ENCODE data around the gene OGG1.
A peak's percentile ranks its signal among the peaks of the same experiment; 100 is the strongest.

The OGG1 gene

DNA sequence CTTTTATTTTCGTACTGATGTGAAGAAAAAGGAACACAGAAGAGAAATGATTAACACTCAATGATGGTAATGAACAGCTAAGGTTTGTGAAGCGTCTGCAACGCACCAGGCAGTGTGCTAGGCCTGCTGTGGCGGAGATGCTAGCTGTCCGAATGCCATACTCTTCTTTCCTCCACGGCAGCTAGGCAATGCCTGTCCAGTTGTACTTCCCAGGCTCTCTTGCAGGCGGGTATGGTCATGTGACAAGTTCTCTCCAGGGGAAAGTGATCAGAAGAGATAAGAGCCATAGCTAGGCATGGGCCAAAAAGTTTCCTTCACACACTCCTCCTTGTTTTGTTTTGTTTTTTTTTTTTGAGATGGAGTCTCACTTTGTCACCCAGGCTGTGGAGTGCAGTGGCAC is 35.9 kb downstream of the OGG1 start:
- no peak for DNase-seq (ENCODE audit: low read depth in 2 of 2)

- DNase-seq (ENCODE audit: low read depth in 2 of 2): no peak
These were observed 36.5 kb downstream of the OGG1 start for GRCh38 chr3:9786209-9786739.

GRCh38 chr3:9786825-9787669 is 37.3 kb downstream of the OGG1 start:
- no peak for DNase-seq (ENCODE audit: low read depth in 2 of 2)

GRCh38 chr3:9787714-9788113 is 38.0 kb downstream of the OGG1 start:
- DNase-seq (ENCODE audit: low read depth in 2 of 2): no peak

DNA sequence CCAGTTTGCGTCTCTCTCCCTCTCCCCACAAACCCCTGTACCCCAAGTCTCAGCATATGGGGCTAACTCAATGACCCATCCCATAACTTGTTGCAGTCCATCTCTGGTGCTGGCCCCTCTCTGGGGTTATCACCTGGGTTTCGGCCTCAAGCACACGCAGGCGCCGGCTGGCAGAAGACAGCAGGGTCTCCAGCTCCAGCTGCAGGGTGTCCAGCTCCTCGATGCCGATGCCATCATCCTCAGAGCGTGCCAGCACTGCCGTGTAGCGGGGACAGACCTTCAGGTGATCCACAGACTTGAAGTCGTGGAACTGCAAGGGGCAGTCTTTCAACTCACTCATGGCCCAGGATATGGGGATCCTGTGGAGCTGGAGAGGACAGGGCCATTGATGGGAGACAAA is 41.4 kb downstream of the OGG1 start:
- no peak for DNase-seq (ENCODE audit: low read depth in 2 of 2)

DNA sequence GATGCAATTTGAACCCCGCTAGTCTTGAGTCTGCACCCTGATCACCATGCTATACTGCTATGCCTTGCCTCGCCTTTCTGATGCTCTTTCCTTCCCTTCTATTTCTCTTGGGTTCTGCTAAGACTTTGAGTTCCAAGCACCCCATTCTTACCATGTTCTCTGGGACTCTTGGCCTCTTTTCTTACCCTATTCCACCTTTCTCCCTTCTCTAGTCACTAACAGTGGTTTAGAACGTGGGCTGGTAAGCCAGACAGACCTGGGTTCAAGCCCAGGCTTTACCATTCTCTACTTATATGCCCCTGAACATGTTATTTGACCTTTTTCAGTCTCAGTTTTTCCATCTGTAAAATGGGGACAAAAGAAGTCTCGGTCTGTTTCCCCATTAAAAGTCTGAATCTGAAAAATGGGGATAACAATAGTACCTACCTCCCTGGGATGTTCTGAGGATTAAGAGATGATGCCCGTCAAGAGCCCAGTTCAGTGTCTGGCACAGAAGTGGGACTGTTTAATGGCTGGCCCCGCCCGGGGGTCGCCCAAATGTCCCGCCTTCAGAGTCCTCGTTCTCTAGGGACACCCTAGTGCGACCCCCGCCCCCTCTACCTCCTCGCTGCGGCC is 42.1 kb downstream of the OGG1 start:
- no peak for DNase-seq (ENCODE audit: low read depth in 2 of 2)

DNA sequence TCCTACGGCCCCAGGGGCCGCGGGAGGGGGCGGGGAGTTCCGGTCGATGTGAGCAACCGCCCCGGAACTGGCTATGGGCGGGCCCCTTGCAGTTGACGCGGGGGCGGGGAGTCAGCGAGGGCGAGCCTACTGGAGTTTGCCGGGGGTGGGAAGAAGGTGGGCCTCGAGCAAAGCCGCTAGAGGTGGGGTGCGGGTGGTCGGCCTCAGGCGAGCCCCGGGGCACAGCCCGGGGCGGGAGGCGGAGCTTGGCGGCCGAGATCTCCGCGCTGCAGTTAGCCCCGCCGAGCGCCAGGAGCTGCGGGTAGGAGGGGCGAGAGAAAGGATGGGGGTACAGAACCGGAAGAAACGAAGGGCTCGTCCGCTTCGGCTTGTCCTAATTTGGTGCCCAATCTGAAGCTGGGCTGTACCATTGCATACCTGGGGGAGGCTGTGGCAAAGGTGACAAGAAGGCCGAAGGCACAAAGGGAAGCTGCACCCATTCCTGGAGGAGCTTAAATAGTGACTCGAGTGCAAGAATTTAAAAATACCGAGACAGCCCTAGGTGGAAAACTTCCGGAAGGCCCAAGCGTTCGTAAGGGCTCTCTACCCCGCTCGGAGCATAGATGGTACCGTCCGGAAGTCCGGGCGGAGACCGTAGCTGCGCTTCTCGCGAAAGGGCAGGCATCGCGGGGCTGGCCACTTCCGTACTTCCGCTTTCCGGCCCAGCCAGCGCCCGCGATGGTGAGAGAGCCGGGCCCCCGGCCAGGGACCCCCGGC is 42.8 kb downstream of the OGG1 start, which contains the start of the genes ARPC4 and TADA3:
Gene ARPC4, plus strand, starts transcription at position 678 of the 756 bp plus-strand sequence. Its CDS starts 40 bp downstream, at position 718.
Gene TADA3, minus strand, starts transcription at position 69 of the 756 bp plus-strand sequence. CDS start 1,007 bp downstream, outside the sequence.
- DNase-seq (ENCODE audit: low read depth in 2 of 2): peak; percentile 85 to 89

DNA sequence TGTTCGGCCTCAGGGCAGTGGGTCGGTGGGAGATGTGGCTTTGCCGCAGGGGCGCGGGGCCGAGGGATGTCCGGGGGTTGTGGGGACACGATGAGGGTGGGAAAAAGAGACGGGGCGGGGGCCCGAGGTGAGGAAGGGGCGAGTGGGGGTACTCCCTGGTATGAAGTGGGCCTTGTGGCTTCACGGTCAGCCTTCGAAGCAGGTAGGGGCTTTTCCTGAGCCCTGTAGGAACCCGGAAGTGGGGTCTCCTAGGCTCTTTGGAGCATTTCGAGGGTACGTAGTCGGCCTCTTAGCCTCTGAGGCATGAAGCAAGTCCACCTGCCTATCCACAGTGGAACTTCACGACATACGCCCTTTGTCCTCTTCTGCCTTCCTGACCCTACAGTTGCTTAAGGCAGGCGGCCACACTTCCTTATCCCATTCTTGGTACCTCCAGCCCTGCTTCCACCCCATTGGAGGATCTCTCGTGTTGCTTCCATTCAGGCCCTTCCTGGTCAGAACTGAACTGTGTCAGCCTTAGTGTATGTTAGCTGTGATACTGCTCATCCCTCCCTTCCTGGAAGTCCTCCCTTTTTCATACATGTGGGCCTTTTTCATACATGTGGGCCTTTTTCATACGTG is 43.5 kb downstream of the OGG1 start:
- no peak for DNase-seq (ENCODE audit: low read depth in 2 of 2)

DNA sequence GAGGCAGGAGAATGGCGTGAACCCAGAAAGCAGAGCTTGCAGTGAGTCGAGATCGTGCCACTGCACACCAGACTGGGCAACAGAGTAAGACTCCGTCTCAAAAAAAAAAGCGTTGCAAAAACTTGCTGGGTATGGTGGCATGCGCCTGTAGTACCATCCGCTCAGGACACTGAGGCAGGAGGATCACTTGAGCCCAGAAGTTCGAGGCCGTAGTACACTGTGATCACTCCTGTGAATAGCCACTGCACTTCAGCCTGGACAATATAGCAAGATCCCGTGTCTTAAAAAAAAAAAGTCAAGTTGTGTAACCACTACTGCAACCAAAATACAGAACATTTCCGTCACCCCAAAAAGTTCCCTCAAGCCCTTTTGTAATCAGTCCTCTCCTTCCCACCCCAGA is 44.6 kb downstream of the OGG1 start:
- DNase-seq (ENCODE audit: low read depth in 2 of 2): no peak

DNA sequence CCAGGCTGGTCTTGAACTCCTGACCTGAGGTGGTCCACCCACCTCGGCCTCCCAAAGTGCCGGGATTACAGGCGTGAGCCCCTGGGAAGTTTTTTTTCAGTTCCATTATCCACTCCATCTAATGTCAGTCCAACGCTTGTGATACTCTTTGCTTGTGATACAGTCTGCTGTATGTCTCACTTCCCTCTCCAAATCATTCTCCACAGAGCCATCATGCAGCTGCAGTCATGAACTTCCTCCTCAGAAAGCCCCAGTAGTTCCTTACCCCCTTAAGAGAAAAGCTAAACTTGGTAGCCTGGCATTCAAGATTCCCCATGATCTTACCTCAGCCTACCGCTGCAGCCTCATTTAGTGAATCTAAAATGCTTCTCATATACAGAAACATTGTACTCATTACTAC is 45.5 kb downstream of the OGG1 start:
- DNase-seq (ENCODE audit: low read depth in 2 of 2): no peak

- DNase-seq (ENCODE audit: low read depth in 2 of 2): no peak
These were observed 47.6 kb downstream of the OGG1 start for GRCh38 chr3:9797196-9797945.

DNA sequence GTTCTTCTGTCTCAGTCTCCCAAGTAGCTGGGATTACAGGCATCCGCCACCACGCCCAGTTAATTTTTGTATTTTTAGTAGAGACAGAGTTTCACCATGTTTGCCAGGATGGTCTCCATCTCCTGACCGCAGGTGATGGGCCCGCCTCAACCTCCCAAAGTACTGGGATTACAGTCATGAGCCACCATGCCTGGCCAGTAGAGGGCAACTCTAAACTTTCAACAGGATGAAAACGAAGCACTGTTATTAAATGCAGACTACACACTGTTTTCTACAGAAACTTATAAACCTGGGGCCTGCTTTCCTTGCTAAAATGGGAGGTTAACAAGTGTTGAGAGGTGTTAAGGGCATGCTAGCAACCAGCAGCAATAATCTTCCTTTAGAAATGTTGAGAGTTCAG is 50.8 kb downstream of the OGG1 start:
- no peak for DNase-seq (ENCODE audit: low read depth in 2 of 2)

- DNase-seq (ENCODE audit: low read depth in 2 of 2): no peak
These were observed 53.7 kb downstream of the OGG1 start for GRCh38 chr3:9803494-9803893.

- no peak for DNase-seq (ENCODE audit: low read depth in 2 of 2)
These were observed 55.2 kb downstream of the OGG1 start for GRCh38 chr3:9804996-9805395.

GRCh38 chr3:9806137-9806536 is 56.4 kb downstream of the OGG1 start:
- no peak for DNase-seq (ENCODE audit: low read depth in 2 of 2)

Measured in activated CD4-positive, alpha-beta T cell treated with anti-CD3 and anti-CD28 coated beads for 24 hours (primary cell).